ENCODE results near the gene FOXC2. TPM values are rescaled to one million over a fixed set of nuclear protein-coding genes. Genes with fewer than 3 reads are reported as not detected.

The FOXC2 gene
- total and polyA plus RNA-seq, 9 of the 15 experiments (the other 6 are each of a cell fraction or from before 2014, with no cell fraction given): 0.01 to 0.11 (median 0.10) TPM; not detected in 5

DNA sequence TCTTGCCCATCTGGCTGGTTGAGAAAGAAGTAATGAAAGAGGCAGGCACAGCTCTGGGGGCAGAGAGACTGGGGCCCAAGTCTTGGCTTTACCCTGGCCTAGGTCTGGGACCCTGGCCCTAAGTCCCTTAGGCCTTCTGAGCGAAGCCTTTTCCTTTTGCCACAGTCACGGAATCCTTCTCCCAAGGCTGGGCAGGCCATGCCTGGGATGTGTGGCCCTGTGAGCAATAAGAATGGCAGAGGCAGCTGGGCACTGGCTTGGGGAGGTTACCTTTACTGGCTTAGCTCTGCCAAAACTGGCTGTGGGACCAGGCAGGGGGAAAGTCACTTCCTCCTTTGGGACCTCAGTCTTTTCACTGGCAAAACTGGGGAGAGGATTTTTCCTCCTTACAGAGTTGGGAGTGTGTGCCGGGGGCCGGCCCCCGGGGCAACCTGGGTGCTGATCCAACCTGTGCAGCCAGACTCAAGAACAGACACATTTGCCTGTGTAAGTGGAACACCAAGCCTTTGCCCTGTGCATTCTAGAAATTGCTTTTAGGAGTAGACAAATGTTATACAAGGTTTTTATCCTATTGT lies 43.4 kb upstream of the FOXC2 start:
- DNase-seq (ENCODE audit: extremely low read depth in 1 of 4, low spot score in 3 of 4): no peak
- H3K9ac ChIP-seq (ENCODE audit: insufficient read depth in 1 of 2, low read depth in 2 of 2, low read length in 2 of 2): no peak overlapping the region
- H3K27me3 ChIP-seq (ENCODE audit: control insufficient read depth in 2 of 2, insufficient read depth in 2 of 2, low read length in 2 of 2): peaks cover 37 to 70% of the 10 kb centered on the region in 2 experiments
- no peak overlapping the region for H3K4me3 ChIP-seq
- no peaks in the 10 kb centered on the region for H3K9me1 ChIP-seq (ENCODE audit: control insufficient read depth, insufficient read depth, low read length)
- WGBS (ENCODE audit: insufficient coverage, low coverage, missing lambda C conversion rate): 0% methylated on average over 5 of the region's 5 CpGs
- no peak overlapping the region for H2AFZ ChIP-seq (ENCODE audit: low read depth, low read length)
- ChIA-PET POLR2A (no interaction called here), CTCF (ENCODE audit: low intra/inter-chr PET ratio) (no interaction called here)
- in situ Hi-C loops (cut with MboI): no loop called here
- no TSS peak for BruUV-seq (replicated peaks)
- H3K4me2 ChIP-seq (ENCODE audit: insufficient read depth, low read length): no peak overlapping the region
- intact Hi-C loops (cut with micrococcal nuclease): loop anchor here (10.0 kb wide), 1 partner anchor 268 kb away; no protein-coding TSS in a partner anchor
- no peaks in the 10 kb centered on the region for H3K36me3 ChIP-seq (ENCODE audit: control insufficient read depth, insufficient read depth, low read length)
- FAIRE-seq: no peak
- peaks cover 0 to 10% of the 10 kb centered on the region in 2 experiments; a peak in 3 of 5 replicates for H3K4me1 ChIP-seq (replicated peaks in 1 of 2; ENCODE audit: control insufficient read depth in 2 of 2, insufficient read depth in 2 of 2, low read length in 2 of 2)
- H3K27ac ChIP-seq (ENCODE audit: extremely low read depth, low read depth, low read length): no peak overlapping the region
- no peaks in the 10 kb centered on the region for H3K79me2 ChIP-seq (ENCODE audit: control insufficient read depth, insufficient read depth, low read length)
- ATAC-seq: no peak
- peaks cover 12% of the 10 kb centered on the region for H4K20me1 ChIP-seq (replicated peaks; ENCODE audit: control insufficient read depth, insufficient read depth, low read length)
- H3K9me3 ChIP-seq (replicated peaks; ENCODE audit: control insufficient read depth, insufficient read depth, low read depth, low read length): no peaks in the 10 kb centered on the region
- no peak for TF ChIP-seq KDM2B (CRISPR knock-in tag; IDR thresholded peaks at IDR 0.05)
- TF ChIP-seq PHF20 (IDR thresholded peaks at IDR 0.05; ENCODE audit: partially characterized antibody): no peak
- TF ChIP-seq ZNF24 (IDR thresholded peaks at IDR 0.05): no peak
- TF ChIP-seq BCOR (IDR thresholded peaks at IDR 0.05): no peak
- TF ChIP-seq SMAD2 (IDR thresholded peaks at IDR 0.05; ENCODE audit: low read depth, low read length): no peak
- no peak for TF ChIP-seq ZNF316 (IDR thresholded peaks at IDR 0.05)
- TF ChIP-seq RAD21 (CRISPR knock-in tag; conservative IDR thresholded peaks at IDR 0.05 in 1 of 2, IDR thresholded peaks at IDR 0.05 in 1 of 2): no peak
- TF ChIP-seq POLR2AphosphoS5 (IDR thresholded peaks at IDR 0.05; ENCODE audit: control insufficient read depth, insufficient read depth, low read depth, low read length): no peak
- no peak for TF ChIP-seq ZZZ3 (IDR thresholded peaks at IDR 0.05)
- no peak for TF ChIP-seq ZNF589 (CRISPR knock-in tag; IDR thresholded peaks at IDR 0.05; ENCODE audit: low read depth)
- TF ChIP-seq ASH1L (IDR thresholded peaks at IDR 0.05; ENCODE audit: borderline replicate concordance, low read depth, partially characterized antibody): no peak
- no peak for TF ChIP-seq MEIS2 (IDR thresholded peaks at IDR 0.05; ENCODE audit: partially characterized antibody)
- no peak for TF ChIP-seq DPF2 (IDR thresholded peaks at IDR 0.05)
- no peak for TF ChIP-seq CCNT2 (IDR thresholded peaks at IDR 0.05; ENCODE audit: borderline replicate concordance, extremely low read depth, insufficient read length, low read depth, low read length)
